ENCODE data around the gene PROKR1.
A peak's percentile ranks its signal among the peaks of the same experiment; 100 is the strongest.
"Not testable (repeated sequence)": the region's sequence is repeated elsewhere in the genome, so short reads cannot be mapped to it uniquely, and the experiment has no call there.

Gene PROKR1

GRCh38 chr2:68643011-68643873 is at the start of gene PROKR1:
TSS of gene PROKR1 (plus strand) at chr2:68643579. CDS start at chr2:68645822, 2,243 bp downstream.
- peak; percentile 25 for DNase-seq (ENCODE audit: low read depth)

GRCh38 chr2:68594041-68594440 is 49.3 kb upstream of the PROKR1 start:
- no peak for DNase-seq (ENCODE audit: low read depth)

GRCh38 chr2:68594674-68595492 is 48.5 kb upstream of the PROKR1 start:
- peak; percentile 50 for DNase-seq (ENCODE audit: low read depth)

- not testable (repeated sequence) for DNase-seq (ENCODE audit: low read depth)
Measured at GRCh38 chr2:68595493-68595785, 47.9 kb upstream of the PROKR1 start.

- not testable (repeated sequence) for DNase-seq (ENCODE audit: low read depth)
Measured at GRCh38 chr2:68600495-68600894, 42.9 kb upstream of the PROKR1 start.

GRCh38 chr2:68603059-68603458 is 40.3 kb upstream of the PROKR1 start:
- no peak for DNase-seq (ENCODE audit: low read depth)

GRCh38 chr2:68604077-68604476 is 39.3 kb upstream of the PROKR1 start:
- DNase-seq (ENCODE audit: low read depth): no peak

GRCh38 chr2:68605939-68606338 is 37.4 kb upstream of the PROKR1 start:
- no peak for DNase-seq (ENCODE audit: low read depth)

GRCh38 chr2:68606759-68607158 is 36.6 kb upstream of the PROKR1 start:
- no peak for DNase-seq (ENCODE audit: low read depth)

GRCh38 chr2:68607837-68608236 is 35.5 kb upstream of the PROKR1 start:
- DNase-seq (ENCODE audit: low read depth): no peak

- no peak for DNase-seq (ENCODE audit: low read depth)
Measured at GRCh38 chr2:68612765-68613519, 30.4 kb upstream of the PROKR1 start.

- DNase-seq (ENCODE audit: low read depth): peak; percentile 32
Measured at GRCh38 chr2:68620772-68621171, 22.6 kb upstream of the PROKR1 start.

- no peak for DNase-seq (ENCODE audit: low read depth)
Measured at GRCh38 chr2:68623820-68624219, 19.6 kb upstream of the PROKR1 start.

GRCh38 chr2:68627615-68628014 is 15.8 kb upstream of the PROKR1 start:
- no peak for DNase-seq (ENCODE audit: low read depth)

- DNase-seq (ENCODE audit: low read depth): no peak
Measured at GRCh38 chr2:68632021-68632420, 11.4 kb upstream of the PROKR1 start.

GRCh38 chr2:68637047-68637446 is 6.3 kb upstream of the PROKR1 start:
- DNase-seq (ENCODE audit: low read depth): no peak

- no peak for DNase-seq (ENCODE audit: low read depth)
Measured at GRCh38 chr2:68643874-68644485, 601 bp downstream of the PROKR1 start.

- DNase-seq (ENCODE audit: low read depth): no peak
Measured at GRCh38 chr2:68645523-68645922, 2.1 kb downstream of the PROKR1 start.

- no peak for DNase-seq (ENCODE audit: low read depth)
Measured at GRCh38 chr2:68646303-68646702, 2.9 kb downstream of the PROKR1 start.

GRCh38 chr2:68650645-68651044 is 7.3 kb downstream of the PROKR1 start:
- DNase-seq (ENCODE audit: low read depth): no peak

- no peak for DNase-seq (ENCODE audit: low read depth)
Measured at GRCh38 chr2:68653034-68653433, 9.7 kb downstream of the PROKR1 start.

GRCh38 chr2:68653538-68653982 is 10.2 kb downstream of the PROKR1 start:
- DNase-seq (ENCODE audit: low read depth): peak; percentile 65
